ENCODE data around the gene CDYL.

CDYL gene

GRCh38 chr6:4944325-4944724 lies 168.1 kb downstream of the CDYL start:
- no peak for TF ChIP-seq CTCF (IDR thresholded peaks at IDR 0.05; ENCODE audit: extremely low read depth, missing control alignments)
- no peak for DNase-seq (ENCODE audit: low spot score)

GRCh38 chr6:4946521-4946920 lies 170.3 kb downstream of the CDYL start:
- no peak for DNase-seq (ENCODE audit: low spot score)
- TF ChIP-seq CTCF (IDR thresholded peaks at IDR 0.05; ENCODE audit: extremely low read depth, missing control alignments) = no peak

DNA sequence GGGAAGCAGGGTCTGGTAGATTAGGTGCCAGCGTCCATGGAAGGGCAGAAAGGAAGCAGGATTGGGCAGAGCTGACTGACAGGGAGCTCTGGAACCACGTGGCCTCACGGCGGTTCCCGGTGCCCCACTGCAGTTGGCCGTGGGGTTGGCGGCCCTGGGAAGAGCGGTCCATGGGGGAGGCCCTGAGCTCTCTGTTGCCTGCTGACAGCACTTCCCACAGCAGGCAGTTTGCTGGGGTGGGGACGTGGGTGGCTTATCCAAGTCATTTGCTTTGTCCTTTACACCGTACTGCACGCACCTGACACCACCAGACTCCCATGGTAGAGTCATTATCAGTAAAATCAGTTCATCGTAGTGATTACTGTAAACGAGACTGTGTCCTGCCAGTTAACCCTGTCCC lies 171.5 kb downstream of the CDYL start:
- no peak for TF ChIP-seq CTCF (IDR thresholded peaks at IDR 0.05; ENCODE audit: extremely low read depth, missing control alignments)
- no peak for DNase-seq (ENCODE audit: low spot score)

DNA sequence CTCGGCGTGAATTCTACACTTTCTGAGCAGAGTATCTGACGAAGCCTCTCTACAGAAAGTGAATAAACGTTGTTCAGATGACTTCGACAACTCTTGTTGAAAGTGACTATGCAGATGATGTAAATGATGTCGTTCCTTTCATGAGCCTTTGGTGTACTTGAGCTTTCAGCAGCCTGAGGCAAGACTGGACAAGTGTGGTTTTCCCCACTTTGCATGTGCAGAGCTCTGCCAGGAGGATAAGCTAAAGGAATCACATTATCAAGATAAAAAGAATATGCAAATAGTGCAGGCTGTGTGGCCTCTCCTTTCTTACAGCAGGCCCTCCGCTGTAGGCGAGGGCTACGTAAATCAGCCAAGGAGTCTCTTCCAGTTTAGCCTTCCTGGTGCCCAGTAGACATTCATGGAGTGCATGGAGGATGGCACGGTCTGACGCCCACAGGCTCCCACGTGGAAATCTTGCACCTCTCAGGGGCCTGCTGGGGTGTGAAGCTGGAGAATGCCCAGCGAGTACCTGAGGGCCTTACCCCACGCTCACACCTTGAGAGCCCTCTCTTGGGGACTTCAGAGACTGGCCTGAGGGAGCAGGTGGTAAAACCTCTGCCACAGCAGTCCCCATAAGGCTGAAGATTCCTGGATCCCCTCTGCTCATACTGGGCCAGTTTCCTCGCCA lies 172.7 kb downstream of the CDYL start:
- no peak for DNase-seq (ENCODE audit: low spot score)
- TF ChIP-seq CTCF (IDR thresholded peaks at IDR 0.05; ENCODE audit: extremely low read depth, missing control alignments) = no peak

DNA sequence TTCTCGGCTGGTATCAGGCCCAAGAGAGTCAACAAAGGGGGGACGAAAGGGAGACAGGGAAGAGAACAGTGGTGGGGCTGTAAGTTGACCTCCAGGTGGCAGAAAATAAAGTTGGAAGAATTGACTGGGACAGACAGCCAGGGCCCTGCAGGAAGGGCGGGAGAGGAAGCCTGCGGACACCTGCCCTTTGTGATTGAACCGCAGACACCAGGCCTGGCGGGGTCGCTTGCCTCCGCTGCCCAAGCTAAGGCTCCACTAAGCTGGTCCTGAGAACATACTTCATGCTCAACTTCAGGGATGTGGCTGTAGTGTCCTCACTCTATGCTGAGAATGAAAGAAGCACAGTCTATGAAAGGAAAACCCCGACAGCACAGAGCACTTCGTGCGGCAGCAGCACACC lies 173.9 kb downstream of the CDYL start:
- no peak for TF ChIP-seq CTCF (IDR thresholded peaks at IDR 0.05; ENCODE audit: extremely low read depth, missing control alignments)
- DNase-seq (ENCODE audit: low spot score) = no peak

DNA sequence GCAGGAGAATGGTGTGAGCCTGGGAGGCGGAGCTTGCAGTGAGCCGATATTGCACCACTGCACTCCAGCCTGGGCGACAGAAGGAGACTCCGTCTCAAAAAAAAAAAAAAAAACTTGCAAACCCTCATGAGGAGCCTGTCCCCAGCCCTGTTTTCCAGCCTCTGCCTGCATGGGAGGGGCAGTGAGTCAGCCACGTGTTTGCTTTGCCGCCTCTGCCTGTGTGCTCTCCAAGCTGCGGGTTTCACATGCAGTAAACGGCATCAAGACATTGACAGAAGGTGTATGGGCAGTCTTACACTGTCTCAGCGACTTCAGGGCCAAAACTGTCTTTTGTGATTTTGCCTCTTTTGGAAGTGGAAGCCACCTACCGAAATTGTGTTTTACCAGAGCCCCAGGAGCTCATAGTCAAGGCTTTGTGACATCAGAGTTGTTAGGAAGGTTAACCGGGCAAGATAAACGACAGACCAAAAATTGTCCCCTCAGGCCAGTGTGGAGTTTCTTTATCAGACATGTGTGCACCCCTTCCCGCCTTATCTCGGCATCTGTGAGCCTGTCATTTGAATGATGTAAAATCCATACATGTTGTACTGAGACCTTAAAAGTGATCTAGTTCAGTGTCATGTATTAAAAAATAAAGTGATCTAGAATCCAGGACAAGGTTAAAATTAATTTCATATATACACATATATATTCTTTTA lies 174.8 kb downstream of the CDYL start:
- DNase-seq (ENCODE audit: low spot score) = no peak
- no peak for TF ChIP-seq CTCF (IDR thresholded peaks at IDR 0.05; ENCODE audit: extremely low read depth, missing control alignments)

- no peak for TF ChIP-seq CTCF (IDR thresholded peaks at IDR 0.05; ENCODE audit: extremely low read depth, missing control alignments)
- DNase-seq (ENCODE audit: low spot score) = no peak
Observed at GRCh38 chr6:4953440-4953839, 177.2 kb downstream of the CDYL start.

Measured in GM20000 (cell line).